GM12801 (cell line): ENCODE measurements around the gene INSRR.

ENCODE experiments used
- CTCF ChIP-seq: IDR thresholded peaks from one replicate; pipeline ENCODE4 v1.5.1; 2011; ENCODE audit warnings: control low read depth; ENCODE audit not compliant: insufficient read length; ENCODE audit errors: extremely low read depth

The INSRR gene

DNA sequence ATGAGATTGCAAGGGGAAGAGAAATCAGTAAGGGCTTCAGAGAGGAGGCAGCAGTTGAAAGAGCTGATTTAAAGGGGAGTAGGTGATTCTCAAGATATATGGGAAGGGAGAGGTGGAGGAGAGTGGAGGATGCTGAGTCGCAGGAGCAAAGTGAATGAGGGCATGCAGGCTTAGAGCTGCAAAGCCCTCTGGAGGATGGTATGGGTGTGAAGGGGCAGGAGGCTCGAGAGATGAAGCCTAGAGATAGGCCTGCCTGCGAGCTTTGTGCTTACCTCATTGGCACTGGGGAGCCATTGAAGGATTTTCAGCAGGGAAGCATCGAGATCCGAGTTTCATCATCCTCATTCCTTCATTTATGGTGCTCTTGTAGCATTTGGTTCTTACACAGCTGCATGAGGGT lies 26.5 kb downstream of the INSRR start:
- no peak for TF ChIP-seq CTCF

- no peak for TF ChIP-seq CTCF
Observed at GRCh38 chr1:156828400-156829124, 30.4 kb downstream of the INSRR start.

GRCh38 chr1:156826630-156827029 lies 32.3 kb downstream of the INSRR start:
- TF ChIP-seq CTCF = no peak

DNA sequence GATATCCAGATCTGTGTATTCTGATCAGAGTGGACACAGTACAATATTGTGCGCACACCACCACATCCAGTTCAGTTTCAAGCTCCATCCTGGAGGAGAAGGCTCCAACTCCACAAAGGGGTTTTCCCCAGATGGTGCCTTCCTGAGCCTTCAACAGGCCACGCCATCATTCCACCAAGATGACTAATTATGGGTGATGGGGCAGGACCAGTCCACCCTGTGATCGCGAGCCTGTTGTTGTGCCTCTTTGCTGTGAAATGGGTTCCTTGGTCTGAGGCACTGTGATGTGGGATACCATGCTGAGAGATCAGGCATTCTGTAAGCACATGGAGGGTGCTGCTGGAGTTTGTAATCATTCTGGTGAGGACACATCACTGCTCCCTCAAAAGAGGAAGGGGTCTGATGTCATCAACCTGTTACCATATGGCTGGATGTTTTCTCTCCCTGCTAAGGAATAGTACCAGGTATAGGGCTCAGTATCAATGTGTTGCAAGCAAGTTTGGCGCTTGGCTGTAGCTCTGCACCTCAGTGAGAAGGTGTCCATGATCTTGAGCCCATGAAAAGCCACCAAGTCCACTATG lies 35.6 kb downstream of the INSRR start:
- no peak for TF ChIP-seq CTCF

DNA sequence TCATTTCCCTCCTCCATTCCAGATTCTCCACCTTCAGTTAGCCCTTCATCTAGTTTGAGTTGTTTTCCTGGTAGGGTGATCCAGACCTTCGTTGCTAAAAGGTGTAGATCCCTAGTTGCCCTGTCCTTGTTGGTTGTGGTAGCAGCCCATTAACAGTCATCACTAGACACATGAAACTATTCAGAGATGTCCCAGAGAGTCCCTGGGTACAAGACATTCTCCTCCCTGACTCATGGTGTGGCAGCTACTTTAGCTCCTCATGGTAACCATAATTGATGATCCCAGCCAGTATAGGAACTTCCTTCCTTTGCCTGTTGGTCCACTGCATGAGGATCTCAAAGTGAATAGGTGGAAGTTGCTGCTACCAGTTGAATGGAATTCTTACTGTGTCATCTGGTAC lies 36.2 kb downstream of the INSRR start:
- TF ChIP-seq CTCF = no peak

DNA sequence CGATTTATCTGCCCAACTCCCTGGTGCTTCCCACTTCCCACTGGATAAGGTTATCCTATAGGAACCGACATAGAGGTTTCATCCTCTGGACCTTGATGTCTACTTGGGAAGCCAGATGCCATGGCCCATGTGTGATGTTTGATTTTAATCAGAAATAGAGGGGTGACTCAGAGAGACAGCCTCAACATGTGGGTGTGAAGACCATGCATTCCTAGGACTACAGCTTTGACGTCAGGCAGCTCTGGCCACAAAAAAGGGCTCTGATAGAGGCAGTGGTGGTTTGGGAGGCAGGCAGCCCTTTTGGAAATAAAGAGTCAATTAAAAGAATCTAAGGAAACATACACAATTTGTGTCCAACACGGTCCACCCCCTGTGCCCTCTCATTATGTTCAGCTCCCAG lies 37.1 kb downstream of the INSRR start:
- TF ChIP-seq CTCF = no peak

DNA sequence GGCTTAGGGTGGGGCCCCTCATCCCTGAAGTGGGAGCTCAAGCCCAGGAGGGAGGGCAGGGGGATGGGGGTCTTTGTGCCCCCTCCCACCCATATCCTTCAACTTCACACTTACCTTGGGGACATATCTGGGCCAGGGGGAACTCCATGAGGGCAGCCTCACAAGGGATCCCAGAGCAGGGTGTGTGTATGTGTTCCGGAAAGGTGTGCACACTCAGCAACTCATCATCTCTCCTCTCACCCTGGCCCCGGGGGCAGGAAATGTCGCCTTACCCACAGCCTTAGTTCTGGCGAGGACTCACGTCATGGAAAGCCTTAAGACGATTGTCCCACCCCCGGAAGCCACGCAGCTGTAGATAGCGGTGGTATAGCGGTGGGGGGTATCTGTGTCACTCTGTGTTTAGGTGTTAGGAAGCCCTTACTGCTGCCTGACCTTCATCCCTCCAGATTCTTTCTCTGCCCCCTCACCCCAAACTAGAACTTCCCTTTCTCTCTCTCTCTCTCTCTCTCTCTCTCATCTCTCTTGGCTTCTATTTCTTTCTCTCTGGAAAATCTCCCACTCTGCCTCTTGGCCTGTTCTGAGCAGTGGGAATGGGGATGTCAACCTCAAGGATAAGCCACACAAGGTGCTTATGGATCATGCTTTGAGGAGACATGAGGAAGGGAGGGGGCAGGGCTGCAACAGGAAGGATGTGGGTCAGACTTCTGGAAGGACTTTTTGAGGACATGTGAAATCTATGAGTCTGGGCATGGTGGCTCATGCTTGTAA lies 42.2 kb downstream of the INSRR start, which contains the start of gene SH2D2A:
TSS of gene SH2D2A (minus strand) at position 288 of the 768 bp plus-strand sequence. CDS start at position 148, 140 bp downstream.
- TF ChIP-seq CTCF = no peak
